Esophagus muscularis mucosa (tissue), 4 donors: ENCODE measurements around the gene FFAR1. TPM values are rescaled to one million over a fixed set of nuclear protein-coding genes. Genes with fewer than 3 reads are reported as not detected.

ENCODE experiments used
- DNase-seq: peaks from one replicate; pipeline ENCODE4 v3.0.0-alpha.2; 2017; ENCODE audit errors: extremely low spot score
- H3K27ac ChIP-seq, 4 donors: fragments of 200-600 bp; sonication (generic); replicated peaks in 1 of 4; 1 replicate in 3 of 4; 2 replicates in 1 of 4; pipeline ENCODE4 v1.5.1; 2016 to 2019; ENCODE audit warnings: mild to moderate bottlenecking in 1 of 4
- H3K27me3 ChIP-seq, 4 donors: fragments of 200-600 bp; sonication (generic); one replicate each; pipeline versions ENCODE4 v1.5.1 to v1.6.0; 2016 to 2019
- H3K36me3 ChIP-seq, 4 donors: fragments of 200-600 bp; sonication (generic); one replicate each; pipeline ENCODE4 v1.5.1; 2016 to 2019
- H3K4me1 ChIP-seq, 4 donors: fragments of 200-600 bp; sonication (generic); one replicate each; pipeline ENCODE4 v1.5.1; 2016 to 2019
- H3K4me3 ChIP-seq, 4 donors: fragments of 200-600 bp; sonication (generic); 1 replicate in 2 of 4; 2 replicates in 2 of 4; pipeline ENCODE4 v1.5.1; 2016 to 2019; ENCODE audit warnings: mild to moderate bottlenecking in 4 of 4, moderate library complexity in 1 of 4
- H3K9me3 ChIP-seq, 4 donors: fragments of 200-600 bp; sonication (generic); 1 replicate in 3 of 4; 2 replicates in 1 of 4; pipeline ENCODE4 v1.5.1; 2016 to 2019
- EP300 ChIP-seq: sonication (generic); formaldehyde crosslinking; IDR thresholded peaks from one replicate; pipeline ENCODE4 v1.6.1; 2017; ENCODE audit warnings: antibody characterized with exemption
- POLR2A ChIP-seq: fragments of 450-650 bp; IDR thresholded peaks from one replicate; pipeline ENCODE4 v1.6.1; 2017; ENCODE audit warnings: antibody characterized with exemption, moderate library complexity, mild to moderate bottlenecking, low read depth
- POLR2AphosphoS5 ChIP-seq, 2 donors: sonication (generic); formaldehyde crosslinking; IDR thresholded peaks; one replicate each; pipeline ENCODE4 v1.6.1; 2017; ENCODE audit warnings: antibody characterized with exemption in 2 of 2
- WGBS: methylation state at CpG from one replicate; pipeline ENCODE4 v1.1.5; 2018; 5-methylcytosine and 5-hydroxymethylcytosine counted together
- intact Hi-C: fragments of 100-400 bp; cut with DNase I; formaldehyde crosslinking; loops from one replicate; pipeline ENCODE4 v1.15.1; 2023
- total RNA-seq, 4 donors: library from RNA; depleted of rRNA; stranded (reverse); fragments of >200 nt; gene quantifications; one replicate each; pipeline versions ENCODE4 v1.1.0 to v1.2.1, GENCODE V29; 2016
- TF ChIP-seq, protein P1 (sequence below), 3 experiments: fragments of 200-600 bp in 2 of 3; fragments of 450-650 bp in 1 of 3; sonication (generic) in 2 of 3; IDR thresholded peaks; one replicate each; pipeline ENCODE4 v1.5.1; 2017 to 2019; ENCODE audit warnings: antibody characterized with exemption in 3 of 3, mild to moderate bottlenecking in 2 of 3, moderate library complexity in 1 of 3

The FFAR1 gene
- total RNA-seq, 4 donors from 2014 or later: not detected

DNA sequence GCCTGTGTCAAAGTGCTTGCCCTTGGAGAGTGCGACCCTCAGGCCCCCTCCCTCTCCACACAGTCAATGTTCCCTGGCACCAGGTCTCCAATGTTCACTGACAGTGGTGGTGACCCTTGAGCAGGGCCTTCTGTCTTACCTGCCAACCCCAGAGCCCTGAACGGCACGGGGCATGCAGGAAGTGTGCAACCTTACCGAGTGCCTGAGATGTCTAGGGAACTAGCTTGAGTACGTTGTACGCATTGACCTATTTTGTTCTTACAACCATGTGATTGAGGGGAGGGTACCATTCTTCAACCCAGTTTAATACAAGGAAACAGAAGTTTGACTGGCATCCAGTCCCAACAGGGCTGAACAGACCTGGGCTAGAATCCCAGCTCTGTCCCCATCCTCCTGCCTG, 42.5 kb upstream of the FFAR1 start:
- DNase-seq: no peak
- 73% methylated on average over 4 of the region's 6 CpGs for WGBS
- H3K27ac ChIP-seq: no peak overlapping the region
- H3K9me3 ChIP-seq: no peaks in the 10 kb centered on the region
- H3K4me1 ChIP-seq: no peaks in the 10 kb centered on the region
- TF ChIP-seq, protein P1, sequence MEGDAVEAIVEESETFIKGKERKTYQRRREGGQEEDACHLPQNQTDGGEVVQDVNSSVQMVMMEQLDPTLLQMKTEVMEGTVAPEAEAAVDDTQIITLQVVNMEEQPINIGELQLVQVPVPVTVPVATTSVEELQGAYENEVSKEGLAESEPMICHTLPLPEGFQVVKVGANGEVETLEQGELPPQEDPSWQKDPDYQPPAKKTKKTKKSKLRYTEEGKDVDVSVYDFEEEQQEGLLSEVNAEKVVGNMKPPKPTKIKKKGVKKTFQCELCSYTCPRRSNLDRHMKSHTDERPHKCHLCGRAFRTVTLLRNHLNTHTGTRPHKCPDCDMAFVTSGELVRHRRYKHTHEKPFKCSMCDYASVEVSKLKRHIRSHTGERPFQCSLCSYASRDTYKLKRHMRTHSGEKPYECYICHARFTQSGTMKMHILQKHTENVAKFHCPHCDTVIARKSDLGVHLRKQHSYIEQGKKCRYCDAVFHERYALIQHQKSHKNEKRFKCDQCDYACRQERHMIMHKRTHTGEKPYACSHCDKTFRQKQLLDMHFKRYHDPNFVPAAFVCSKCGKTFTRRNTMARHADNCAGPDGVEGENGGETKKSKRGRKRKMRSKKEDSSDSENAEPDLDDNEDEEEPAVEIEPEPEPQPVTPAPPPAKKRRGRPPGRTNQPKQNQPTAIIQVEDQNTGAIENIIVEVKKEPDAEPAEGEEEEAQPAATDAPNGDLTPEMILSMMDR (IDR thresholded peaks at IDR 0.05): no peak
- TF ChIP-seq POLR2A (no peak), EP300 (no peak), POLR2AphosphoS5 (IDR thresholded peaks at IDR 0.05) (no peak)
- intact Hi-C loops: no loop called here
- no peak overlapping the region for H3K4me3 ChIP-seq
- no peaks in the 10 kb centered on the region for H3K36me3 ChIP-seq
- H3K27me3 ChIP-seq: peaks cover 0 to 70% (median 0%) of the 10 kb centered on the region in 4 donors

DNA sequence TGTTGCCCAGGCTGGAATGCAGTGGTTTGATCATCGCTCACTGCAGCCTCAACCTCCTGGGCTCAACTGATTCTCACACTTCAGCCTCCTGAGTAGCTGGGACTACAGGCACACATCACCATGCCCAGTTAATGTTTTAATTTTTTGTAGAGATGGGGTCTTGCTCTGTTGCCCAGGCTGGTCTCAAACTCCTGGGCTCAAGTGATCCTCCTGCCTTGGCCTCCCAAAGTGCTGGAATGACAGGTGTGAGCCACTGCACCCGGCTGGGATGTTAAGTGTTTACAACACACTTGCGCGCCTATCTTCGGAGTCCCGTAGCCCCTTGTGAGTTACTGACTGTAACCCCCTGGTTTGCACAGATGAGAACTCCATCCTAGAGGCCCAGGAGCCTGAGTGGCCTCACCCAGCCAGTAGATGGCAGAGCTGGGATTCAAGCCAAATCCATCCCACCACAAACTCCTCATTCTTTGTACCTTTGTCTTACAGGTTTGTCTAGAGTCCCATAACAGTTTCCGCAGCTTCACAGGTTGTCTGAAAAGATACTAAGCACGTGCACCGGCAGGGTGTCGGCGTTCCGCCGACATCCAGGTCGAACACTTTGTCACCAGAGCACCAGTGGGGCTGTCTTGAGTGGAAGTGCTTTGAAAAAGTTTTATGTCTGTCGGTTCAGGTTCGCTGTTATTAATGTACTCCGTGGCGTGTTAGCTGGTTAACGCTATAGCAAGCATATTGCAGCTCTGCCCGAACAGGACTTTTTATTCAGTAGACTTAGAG, 41.0 kb upstream of the FFAR1 start:
- Histone ChIP-seq H3K9me3 (no peaks in the 10 kb centered on the region), H3K4me3 (no peak overlapping the region), H3K36me3 (no peaks in the 10 kb centered on the region), H3K27me3 (peaks cover 0 to 68% (median 0%) of the 10 kb centered on the region in 4 donors), H3K4me1 (no peaks in the 10 kb centered on the region), H3K27ac (no peak overlapping the region)
- 92% methylated on average over 20 of the region's 20 CpGs for WGBS
- intact Hi-C loops: no loop called here
- DNase-seq: no peak
- TF ChIP-seq POLR2AphosphoS5 (IDR thresholded peaks at IDR 0.05) (no peak), POLR2A (no peak), EP300 (no peak)
- TF ChIP-seq, protein P1 (IDR thresholded peaks at IDR 0.05): no peak

DNA sequence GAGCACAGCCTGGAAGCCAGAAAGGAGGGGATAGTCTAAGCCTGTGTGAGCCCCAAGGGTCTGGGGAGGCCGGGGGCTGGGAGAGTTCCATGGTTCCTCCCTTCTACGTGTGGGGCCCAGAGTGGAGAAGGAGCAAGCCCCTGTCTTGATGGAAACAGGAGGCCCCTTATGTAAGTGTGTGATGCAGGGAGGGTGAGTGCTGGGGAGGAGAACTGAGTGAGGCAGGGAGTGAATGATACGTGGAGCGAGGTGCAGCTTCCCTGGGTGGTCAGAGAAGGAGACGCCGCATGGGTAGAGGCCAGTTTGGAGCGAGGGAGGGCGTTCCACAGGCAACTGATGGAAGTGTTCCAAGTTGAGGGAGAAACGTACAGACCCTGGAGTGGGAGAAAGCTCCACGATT, 39.8 kb upstream of the FFAR1 start:
- H3K27me3 ChIP-seq: peaks cover 0 to 68% (median 0%) of the 10 kb centered on the region in 4 donors
- H3K9me3 ChIP-seq: no peaks in the 10 kb centered on the region
- no peak overlapping the region for H3K27ac ChIP-seq
- no peaks in the 10 kb centered on the region for H3K36me3 ChIP-seq
- DNase-seq: no peak
- no peak overlapping the region for H3K4me3 ChIP-seq
- 47% methylated on average over 10 of the region's 10 CpGs for WGBS
- TF ChIP-seq, protein P1 (IDR thresholded peaks at IDR 0.05): no peak
- no peak for TF ChIP-seq EP300
- TF ChIP-seq POLR2A: no peak
- TF ChIP-seq POLR2AphosphoS5 (IDR thresholded peaks at IDR 0.05): no peak
- intact Hi-C loops: no loop called here
- no peaks in the 10 kb centered on the region for H3K4me1 ChIP-seq

DNA sequence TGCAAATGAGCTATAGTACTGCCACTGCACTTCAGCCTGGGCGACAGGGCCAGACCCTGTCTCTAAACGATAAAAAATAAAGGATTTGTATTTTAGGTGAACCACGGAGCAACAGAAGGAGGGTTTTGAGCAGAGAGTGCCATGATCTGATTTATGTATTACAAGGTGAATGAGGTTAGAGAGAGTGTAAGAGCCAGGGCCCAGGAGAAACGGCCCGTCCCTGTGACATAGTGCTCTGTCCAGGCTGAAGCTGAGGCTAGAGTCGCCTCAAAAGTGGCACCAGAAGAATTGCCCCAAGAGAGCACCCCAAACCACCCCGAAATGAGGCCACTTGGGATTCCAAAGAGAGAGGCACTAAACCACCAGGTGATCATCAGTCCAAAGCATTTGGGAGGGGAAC, 38.8 kb upstream of the FFAR1 start:
- no peak overlapping the region for H3K4me3 ChIP-seq
- intact Hi-C loops: no loop called here
- peaks cover 0 to 72% (median 0%) of the 10 kb centered on the region in 4 donors for H3K27me3 ChIP-seq
- no peaks in the 10 kb centered on the region for H3K4me1 ChIP-seq
- DNase-seq: no peak
- WGBS: 71% methylated on average over 7 of the region's 7 CpGs
- TF ChIP-seq, protein P1 (IDR thresholded peaks at IDR 0.05): no peak
- no peak for TF ChIP-seq EP300
- no peak for TF ChIP-seq POLR2A
- TF ChIP-seq POLR2AphosphoS5 (IDR thresholded peaks at IDR 0.05): no peak
- no peak overlapping the region for H3K27ac ChIP-seq
- H3K36me3 ChIP-seq: no peaks in the 10 kb centered on the region
- no peaks in the 10 kb centered on the region for H3K9me3 ChIP-seq
